H1 (cell line): ENCODE data around the gene CFLAR. TPM values are rescaled to one million over a fixed set of nuclear protein-coding genes. Genes with fewer than 3 reads are reported as not detected.
A peak's percentile ranks its signal among the peaks of the same experiment; 100 is the strongest.

Source experiments
- CTCF ChIA-PET: fragments of 300-600 bp; sonication (Branson Sonifier 250); formaldehyde crosslinking; loops from one replicate; lab custom pipeline; 2021; ENCODE audit not compliant: partially characterized antibody; lab: Charles Lee
- POLR2A ChIA-PET: fragments of 300-600 bp; sonication (Branson Sonifier 250); formaldehyde crosslinking; loops from one replicate; lab custom pipeline; 2021; ENCODE audit warnings: inconsistent platforms; ENCODE audit not compliant: partially characterized antibody; lab: Charles Lee
- DNase-seq, 2 experiments: peaks; one replicate each; pipeline versions ENCODE4 v3.0.0 to v3.0.0-alpha.2; 2010 to 2022; ENCODE audit warnings: low spot score in 2 of 2, low read depth in 1 of 2, mixed read lengths in 1 of 2
- FAIRE-seq: peaks from 2 replicates; lab custom pipeline; 2011; peaks lifted over from hg19 to GRCh38; lab: Jason Lieb, UNC
- H2AFZ ChIP-seq: 2 replicates; pipeline ENCODE4 v1.8.1; 2012; ENCODE audit warnings: low read length, inconsistent platforms
- H2AK5ac ChIP-seq: 2 replicates; pipeline ENCODE4 v1.6.1; 2013; ENCODE audit warnings: low read depth, low read length
- H2BK120ac ChIP-seq: replicated peaks from 2 replicates; pipeline ENCODE3; 2013; ENCODE audit warnings: low read depth, low read length, inconsistent platforms
- H2BK12ac ChIP-seq: 2 replicates; pipeline ENCODE4 v1.6.1; 2013; ENCODE audit warnings: low read depth, low read length
- H2BK15ac ChIP-seq: 2 replicates; pipeline ENCODE4 v1.6.1; 2013; ENCODE audit warnings: low read length
- H2BK20ac ChIP-seq: 2 replicates; pipeline ENCODE4 v1.6.1; 2013; ENCODE audit warnings: low read length
- H2BK5ac ChIP-seq: 2 replicates; pipeline ENCODE4 v1.6.1; 2013; ENCODE audit warnings: low read depth, low read length
- H3K14ac ChIP-seq: 2 replicates; pipeline ENCODE4 v1.6.1; 2013; ENCODE audit warnings: inconsistent platforms; ENCODE audit not compliant: insufficient read length
- H3K18ac ChIP-seq: 2 replicates; pipeline ENCODE4 v1.6.1; 2013; ENCODE audit warnings: low read length; ENCODE audit errors: extremely low read depth
- H3K23ac ChIP-seq: 2 replicates; pipeline ENCODE4 v1.6.1; 2013; ENCODE audit warnings: inconsistent platforms; ENCODE audit not compliant: insufficient read length
- H3K23me2 ChIP-seq: 2 replicates; pipeline ENCODE4 v1.6.1; 2013; ENCODE audit warnings: low read depth, low read length
- H3K27ac ChIP-seq: 2 replicates; pipeline ENCODE4 v1.6.1; 2011; ENCODE audit warnings: low read depth, low read length, inconsistent platforms
- H3K27me3 ChIP-seq, 4 experiments: replicated peaks in 1 of 4; 1 replicate in 1 of 4; 2 replicates in 3 of 4; pipeline versions ENCODE4 v1.6.1 to v1.8.1; 2011 to 2013; ENCODE audit warnings: low read length in 3 of 4, mild to moderate bottlenecking in 3 of 4, inconsistent platforms in 2 of 4, mixed read lengths in 2 of 4, moderate library complexity in 1 of 4; ENCODE audit not compliant: control insufficient read depth in 3 of 4, insufficient read depth in 3 of 4; ENCODE audit errors: extremely low read depth in 1 of 4
- H3K36me3 ChIP-seq, 4 experiments: 2 replicates each; pipeline versions ENCODE4 v1.6.1 to v1.8.1; 2011 to 2013; ENCODE audit warnings: mild to moderate bottlenecking in 4 of 4, low read length in 3 of 4, moderate library complexity in 2 of 4, control low read depth in 1 of 4, inconsistent platforms in 1 of 4; ENCODE audit not compliant: insufficient read depth in 4 of 4, control insufficient read depth in 2 of 4
- H3K4ac ChIP-seq: replicated peaks from 2 replicates; pipeline ENCODE3; 2013; ENCODE audit warnings: low read length, low read depth, mixed read lengths, inconsistent platforms; ENCODE audit not compliant: insufficient read length
- H3K4me1 ChIP-seq, 4 experiments: replicated peaks in 1 of 4; 1 replicate in 1 of 4; 2 replicates in 3 of 4; pipeline versions ENCODE4 v1.6.1 to v1.8.1; 2011 to 2013; ENCODE audit warnings: low read length in 3 of 4, inconsistent platforms in 2 of 4, mixed read lengths in 1 of 4; ENCODE audit not compliant: insufficient read depth in 4 of 4, control insufficient read depth in 3 of 4
- H3K4me2 ChIP-seq, 2 experiments: 2 replicates each; pipeline versions ENCODE4 v1.6.1 to v1.8.1; 2011 to 2013; ENCODE audit warnings: low read depth in 2 of 2, low read length in 2 of 2, control low read depth in 1 of 2, inconsistent platforms in 1 of 2, mild to moderate bottlenecking in 1 of 2; ENCODE audit not compliant: insufficient read depth in 1 of 2
- H3K4me3 ChIP-seq, 4 experiments: fragments of 200-600, 300-600 bp in 1 of 4; sonication (generic), shearing (Covaris generic), sonication (Bioruptor Twin) in 1 of 4; 2 replicates each; pipeline versions ENCODE4 v1.5.1 to v1.8.1; 2011 to 2016; ENCODE audit warnings: low read length in 4 of 4, low read depth in 3 of 4, control low read depth in 2 of 4, inconsistent platforms in 2 of 4, mild to moderate bottlenecking in 2 of 4, mixed read lengths in 1 of 4, moderate library complexity in 1 of 4; ENCODE audit not compliant: insufficient read depth in 2 of 4; ENCODE audit errors: extremely low read depth in 1 of 4
- H3K56ac ChIP-seq: replicated peaks from 2 replicates; pipeline ENCODE3; 2013; ENCODE audit warnings: low read depth, mild to moderate bottlenecking, mixed read lengths, low read length, inconsistent platforms; ENCODE audit not compliant: insufficient read length
- H3K79me1 ChIP-seq: 2 replicates; pipeline ENCODE4 v1.6.1; 2013; ENCODE audit warnings: low read depth, low read length, control low read depth
- H3K79me2 ChIP-seq, 2 experiments: 2 replicates each; pipeline versions ENCODE4 v1.6.1 to v1.8.1; 2012 to 2013; ENCODE audit warnings: low read length in 2 of 2, mild to moderate bottlenecking in 2 of 2, inconsistent platforms in 1 of 2; ENCODE audit not compliant: insufficient read depth in 2 of 2, control insufficient read depth in 1 of 2
- H3K9ac ChIP-seq, 4 experiments: replicated peaks in 1 of 4; 1 replicate in 1 of 4; 2 replicates in 3 of 4; pipeline versions ENCODE4 v1.6.1 to v1.8.1; 2011 to 2013; ENCODE audit warnings: low read depth in 3 of 4, low read length in 3 of 4, control low read depth in 2 of 4, mild to moderate bottlenecking in 2 of 4, moderate library complexity in 2 of 4, inconsistent platforms in 1 of 4; ENCODE audit errors: extremely low read depth in 1 of 4
- H3K9me3 ChIP-seq, 2 experiments: 2 replicates each; pipeline versions ENCODE4 v1.6.1 to v1.8.1; 2012 to 2013; ENCODE audit warnings: mild to moderate bottlenecking in 2 of 2, moderate library complexity in 2 of 2, control low read depth in 1 of 2, inconsistent platforms in 1 of 2, low read depth in 1 of 2, low read length in 1 of 2, mixed read lengths in 1 of 2; ENCODE audit not compliant: insufficient read depth in 2 of 2
- H4K20me1 ChIP-seq, 2 experiments: replicated peaks in 1 of 2; 2 replicates each; pipeline versions ENCODE3 to v1.8.1; 2011 to 2013; ENCODE audit warnings: inconsistent platforms in 2 of 2, low read length in 2 of 2, mild to moderate bottlenecking in 1 of 2; ENCODE audit not compliant: insufficient read depth in 2 of 2, control insufficient read depth in 1 of 2
- H4K5ac ChIP-seq: 2 replicates; pipeline ENCODE4 v1.6.1; 2013; ENCODE audit warnings: low read length, low read depth, mixed read lengths, inconsistent platforms; ENCODE audit not compliant: insufficient read length
- H4K8ac ChIP-seq: 2 replicates; pipeline ENCODE4 v1.8.0; 2013; ENCODE audit warnings: mild to moderate bottlenecking, moderate library complexity, low read length, inconsistent platforms; ENCODE audit not compliant: insufficient read depth; ENCODE audit errors: extremely low read depth
- H4K91ac ChIP-seq: replicated peaks from 2 replicates; pipeline ENCODE3; 2013; ENCODE audit warnings: low read length, mixed read lengths, inconsistent platforms; ENCODE audit not compliant: insufficient read length
- ATF2 ChIP-seq: IDR thresholded peaks from 2 replicates; pipeline ENCODE4 v1.6.1; 2012; ENCODE audit warnings: low read length, inconsistent platforms
- CHD1 ChIP-seq: IDR thresholded peaks from 2 replicates; pipeline ENCODE4 v1.6.1; 2012; ENCODE audit warnings: low read depth, low read length, improper control_type of control experiment
- CTBP2 ChIP-seq: IDR thresholded peaks from 2 replicates; pipeline ENCODE4 v1.7.0; 2011; ENCODE audit warnings: borderline replicate concordance, mild to moderate bottlenecking, moderate library complexity, mixed read lengths, low read length; ENCODE audit not compliant: insufficient read depth, insufficient read length
- CTCF ChIP-seq, 3 experiments: IDR thresholded peaks; 1 replicate in 2 of 3; 2 replicates in 1 of 3; pipeline versions ENCODE4 v1.5.1 to v1.6.1; 2011; ENCODE audit warnings: low read length in 3 of 3, mild to moderate bottlenecking in 3 of 3, inconsistent platforms in 2 of 3, low read depth in 1 of 3, moderate library complexity in 1 of 3; ENCODE audit not compliant: insufficient read depth in 1 of 3; ENCODE audit errors: control extremely low read depth in 1 of 3
- KDM4A ChIP-seq: IDR thresholded peaks from one replicate; pipeline ENCODE4 v1.7.1; 2012; ENCODE audit warnings: low read depth, mild to moderate bottlenecking, moderate library complexity, low read length, inconsistent platforms; ENCODE audit not compliant: severe bottlenecking
- USF2 ChIP-seq: IDR thresholded peaks from 2 replicates; pipeline ENCODE4 v1.6.1; 2011; ENCODE audit warnings: low read length, improper control_type of control experiment
- YY1 ChIP-seq: IDR thresholded peaks from 2 replicates; pipeline ENCODE4 v1.6.1; 2011; ENCODE audit warnings: low read depth, mild to moderate bottlenecking, low read length
- WGBS, 2 experiments: shearing (Covaris generic) in 1 of 2; methylation state at CpG; one replicate each; pipeline versions ENCODE4 v1.1.6 to v1.1.7; 2013 to 2015; ENCODE audit warnings: low lambda C conversion rate in 2 of 2, mixed read lengths in 2 of 2, inconsistent platforms in 1 of 2, low coverage in 1 of 2, missing lambda C conversion rate in 1 of 2; ENCODE audit not compliant: insufficient replicate concordance in 2 of 2, insufficient coverage in 1 of 2, insufficient read length in 1 of 2; ENCODE audit errors: extremely low coverage in 1 of 2, missing lambda C conversion rate in 1 of 2; 5-methylcytosine and 5-hydroxymethylcytosine counted together
- polyA plus RNA-seq, 7 experiments: library from polyadenylated mRNA; depleted of rRNA in 3 of 7; stranded (reverse) in 5 of 7; unstranded in 2 of 7; fragments of >200 nt in 5 of 7; fragments of 200-250 nt in 2 of 7; gene quantifications; 1 replicate in 5 of 7; 2 replicates in 1 of 7; 4 replicates in 1 of 7; pipeline versions ENCODE4 v1.2.1 to v1.2.3, GENCODE V29; 2011 to 2013; ENCODE audit warnings: missing spikeins in 2 of 7, mixed read lengths in 2 of 7
- total RNA-seq: library from RNA; stranded (reverse); fragmentation: NEBNext Ultra II Directional; extraction: Animal tissue kit (Norgen Biotek cat#: 25700); gene quantifications from 2 replicates; pipeline ENCODE4 v1.2.1, GENCODE V29; 2021

The CFLAR gene
- total and polyA plus RNA-seq, 2 of the 8 experiments (the other 6 are each of a cell fraction or from before 2014, with no cell fraction given), result 1.1 to 3.9 TPM

- no peak overlapping the region for H3K9ac ChIP-seq
- CTCF ChIA-PET, result interaction anchor here (1.1 to 6.7 kb wide), 2 partner anchors 108 to 110 kb away, joined by 4 to 102 read pairs; partner anchors contain the start of gene ORC2
- TF ChIP-seq KDM4A (no peak), ATF2 (no peak), YY1 (no peak), CTBP2 (no peak), CTCF (IDR thresholded peaks at IDR 0.05; ENCODE audit: control extremely low read depth in 1 of 3, insufficient read depth in 1 of 3, low read depth in 1 of 3, low read length in 3 of 3) (no peak), CHD1 (no peak), USF2 (no peak)
These were observed 42.9 kb upstream of the CFLAR start for GRCh38 chr2:201073071-201073470.

More at GRCh38 chr2:201073071-201073470, 42.9 kb upstream of the CFLAR start:
- Histone ChIP-seq H3K4me1 (peaks cover 0 to 3% (median 0%) of the 10 kb centered on the region in 4 experiments; a peak in 2 of 7 replicates), H3K4ac (no peak overlapping the region), H3K56ac (no peak overlapping the region), H3K79me2 (peaks cover 0 to 28% of the 10 kb centered on the region in 2 experiments; a peak in 2 of 4 replicates), H4K91ac (no peak overlapping the region), H3K23me2 (peaks cover 4% of the 10 kb centered on the region), H2BK5ac (no peak overlapping the region), H3K27ac (no peak overlapping the region), H3K79me1 (no peaks in the 10 kb centered on the region), H4K20me1 (no peaks in the 10 kb centered on the region), H4K8ac (no peak overlapping the region), H3K18ac (no peak overlapping the region), H2BK15ac (no peak overlapping the region), H2AFZ (no peak overlapping the region), H3K36me3 (no peaks in the 10 kb centered on the region), H2BK20ac (no peak overlapping the region), H3K9me3 (no peaks in the 10 kb centered on the region), H4K5ac (no peak overlapping the region), H3K27me3 (no peaks in the 10 kb centered on the region), H2AK5ac (no peak overlapping the region), H2BK120ac (no peak overlapping the region), H3K4me3 (peak overlapping the region in 2 of 4 experiments; percentile 82 to 99; a peak in 4 of 8 replicates), H3K4me2 (peak overlapping the region; percentile 68 to 82; a peak in 2 of 4 replicates), H3K23ac (no peak overlapping the region), H3K14ac (no peak overlapping the region), H2BK12ac (no peak overlapping the region)
- no peak for DNase-seq
- 70% methylated on average over 1 of the region's 1 CpG; no CpG with 5 or more reads in 1 of the 2 experiments for WGBS, 2 experiments
- POLR2A ChIA-PET, result interaction anchor here (1.3 to 1.4 kb wide), 2 partner anchors 45 to 110 kb away, joined by 3 to 5 read pairs; partner anchors contain the start of gene ORC2
- no peak for FAIRE-seq
